ENCODE data around the gene MUC5B. TPM values are rescaled to one million over a fixed set of nuclear protein-coding genes. Genes with fewer than 3 reads are reported as not detected.
"Not testable (repeated sequence)": the region's sequence is repeated elsewhere in the genome, so short reads cannot be mapped to it uniquely, and the experiment has no call there.

The MUC5B gene
- total RNA-seq, 1 donor from 2014 or later, result not detected

DNA sequence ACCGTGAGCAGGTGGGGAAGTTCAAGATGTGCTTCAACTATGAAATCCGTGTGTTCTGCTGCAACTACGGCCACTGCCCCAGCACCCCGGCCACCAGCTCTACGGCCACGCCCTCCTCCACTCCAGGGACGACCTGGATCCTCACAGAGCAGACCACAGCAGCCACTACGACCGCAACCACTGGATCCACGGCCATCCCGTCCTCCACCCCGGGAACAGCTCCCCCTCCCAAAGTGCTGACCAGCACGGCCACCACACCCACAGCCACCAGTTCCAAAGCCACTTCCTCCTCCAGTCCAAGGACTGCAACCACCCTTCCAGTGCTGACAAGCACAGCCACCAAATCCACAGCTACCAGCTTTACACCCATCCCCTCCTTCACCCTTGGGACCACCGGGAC, 22.9 kb downstream of the MUC5B start:
- peaks cover 39% of the 10 kb centered on the region for H3K9me3 Mint-ChIP-seq
- not testable (repeated sequence) for H3K27ac ChIP-seq; H3K9ac ChIP-seq; H3K27me3 Mint-ChIP-seq (ENCODE audit: insufficient read depth, low read depth); H3K36me3 ChIP-seq; H3K27me3 ChIP-seq; H3K4me2 ChIP-seq; H3K4me1 ChIP-seq; H4K20me1 ChIP-seq (ENCODE audit: low read depth); H3K27ac Mint-ChIP-seq; DNase-seq (ENCODE audit: low spot score); H3K79me2 ChIP-seq (ENCODE audit: low read depth); H3K4me1 Mint-ChIP-seq; H3F3A ChIP-seq (ENCODE audit: low read depth); H3K9me3 ChIP-seq (ENCODE audit: low read depth); H3K36me3 Mint-ChIP-seq; H3K4me3 ChIP-seq; H3K4me3 Mint-ChIP-seq; H2AFZ ChIP-seq (replicated peaks)

DNA sequence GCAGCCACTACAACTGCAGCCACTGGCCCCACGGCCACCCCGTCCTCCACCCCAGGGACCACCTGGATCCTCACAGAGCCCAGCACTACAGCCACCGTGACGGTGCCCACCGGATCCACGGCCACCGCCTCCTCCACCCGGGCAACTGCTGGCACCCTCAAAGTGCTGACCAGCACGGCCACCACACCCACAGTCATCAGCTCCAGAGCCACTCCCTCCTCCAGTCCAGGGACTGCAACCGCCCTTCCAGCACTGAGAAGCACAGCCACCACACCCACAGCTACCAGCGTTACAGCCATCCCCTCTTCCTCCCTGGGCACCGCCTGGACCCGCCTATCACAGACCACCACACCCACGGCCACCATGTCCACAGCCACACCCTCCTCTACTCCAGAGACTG, 23.4 kb downstream of the MUC5B start:
- not testable (repeated sequence) for H3K4me1 ChIP-seq; H3K4me3 Mint-ChIP-seq; H3F3A ChIP-seq (ENCODE audit: low read depth); H3K4me3 ChIP-seq; H3K9ac ChIP-seq; H4K20me1 ChIP-seq (ENCODE audit: low read depth); H3K36me3 Mint-ChIP-seq; H2AFZ ChIP-seq (replicated peaks); H3K27ac ChIP-seq; H3K27ac Mint-ChIP-seq; DNase-seq (ENCODE audit: low spot score); H3K36me3 ChIP-seq; H3K9me3 ChIP-seq (ENCODE audit: low read depth); H3K4me1 Mint-ChIP-seq; H3K4me2 ChIP-seq; H3K27me3 ChIP-seq; H3K79me2 ChIP-seq (ENCODE audit: low read depth)
- peaks cover 45% of the 10 kb centered on the region for H3K9me3 Mint-ChIP-seq
- peaks cover 11% of the 10 kb centered on the region for H3K27me3 Mint-ChIP-seq (ENCODE audit: insufficient read depth, low read depth)

DNA sequence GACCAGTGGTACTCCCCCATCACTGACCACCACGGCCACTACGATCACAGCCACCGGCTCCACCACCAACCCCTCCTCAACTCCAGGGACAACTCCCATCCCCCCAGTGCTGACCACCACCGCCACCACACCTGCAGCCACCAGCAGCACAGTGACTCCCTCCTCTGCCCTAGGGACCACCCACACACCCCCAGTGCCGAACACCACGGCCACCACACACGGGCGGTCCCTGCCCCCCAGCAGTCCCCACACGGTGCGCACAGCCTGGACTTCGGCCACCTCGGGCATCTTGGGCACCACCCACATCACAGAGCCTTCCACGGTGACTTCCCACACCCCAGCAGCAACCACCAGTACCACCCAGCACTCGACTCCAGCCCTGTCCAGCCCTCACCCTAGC, 24.2 kb downstream of the MUC5B start:
- H4K20me1 ChIP-seq (ENCODE audit: low read depth); H3K27ac Mint-ChIP-seq; H3K4me2 ChIP-seq; H3K9me3 ChIP-seq (ENCODE audit: low read depth); H3K27ac ChIP-seq; H3F3A ChIP-seq (ENCODE audit: low read depth); H3K36me3 ChIP-seq; H3K4me3 Mint-ChIP-seq; H3K4me1 ChIP-seq; H2AFZ ChIP-seq (replicated peaks); H3K4me1 Mint-ChIP-seq; H3K27me3 ChIP-seq; H3K79me2 ChIP-seq (ENCODE audit: low read depth); H3K9ac ChIP-seq; H3K4me3 ChIP-seq; H3K36me3 Mint-ChIP-seq; DNase-seq (ENCODE audit: low spot score): not testable (repeated sequence)
- peaks cover 49% of the 10 kb centered on the region for H3K9me3 Mint-ChIP-seq
- H3K27me3 Mint-ChIP-seq (ENCODE audit: insufficient read depth, low read depth), result peaks cover 12% of the 10 kb centered on the region

DNA sequence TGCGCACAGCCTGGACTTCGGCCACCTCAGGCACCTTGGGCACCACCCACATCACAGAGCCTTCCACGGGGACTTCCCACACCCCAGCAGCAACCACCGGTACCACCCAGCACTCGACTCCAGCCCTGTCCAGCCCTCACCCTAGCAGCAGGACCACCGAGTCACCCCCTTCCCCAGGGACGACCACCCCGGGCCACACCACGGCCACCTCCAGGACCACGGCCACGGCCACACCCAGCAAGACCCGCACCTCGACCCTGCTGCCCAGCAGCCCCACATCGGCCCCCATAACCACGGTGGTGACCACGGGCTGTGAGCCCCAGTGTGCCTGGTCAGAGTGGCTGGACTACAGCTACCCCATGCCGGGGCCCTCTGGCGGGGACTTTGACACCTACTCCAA, 26.1 kb downstream of the MUC5B start:
- not testable (repeated sequence) for H3K4me1 Mint-ChIP-seq; H2AFZ ChIP-seq (replicated peaks); H3K36me3 Mint-ChIP-seq; H3K27ac ChIP-seq; H3K9me3 ChIP-seq (ENCODE audit: low read depth); H3K4me1 ChIP-seq; H3K27me3 ChIP-seq; H3K9ac ChIP-seq; H3K27ac Mint-ChIP-seq; H3K36me3 ChIP-seq; H3F3A ChIP-seq (ENCODE audit: low read depth); H3K79me2 ChIP-seq (ENCODE audit: low read depth); DNase-seq (ENCODE audit: low spot score); H3K4me3 ChIP-seq; H3K4me3 Mint-ChIP-seq; H3K4me2 ChIP-seq; H4K20me1 ChIP-seq (ENCODE audit: low read depth)
- peaks cover 11% of the 10 kb centered on the region for H3K27me3 Mint-ChIP-seq (ENCODE audit: insufficient read depth, low read depth)
- H3K9me3 Mint-ChIP-seq, result peaks cover 47% of the 10 kb centered on the region

- not testable (repeated sequence) for H3K27ac Mint-ChIP-seq
These were observed 27.5 kb downstream of the MUC5B start for GRCh38 chr11:1250411-1250810.

DNA sequence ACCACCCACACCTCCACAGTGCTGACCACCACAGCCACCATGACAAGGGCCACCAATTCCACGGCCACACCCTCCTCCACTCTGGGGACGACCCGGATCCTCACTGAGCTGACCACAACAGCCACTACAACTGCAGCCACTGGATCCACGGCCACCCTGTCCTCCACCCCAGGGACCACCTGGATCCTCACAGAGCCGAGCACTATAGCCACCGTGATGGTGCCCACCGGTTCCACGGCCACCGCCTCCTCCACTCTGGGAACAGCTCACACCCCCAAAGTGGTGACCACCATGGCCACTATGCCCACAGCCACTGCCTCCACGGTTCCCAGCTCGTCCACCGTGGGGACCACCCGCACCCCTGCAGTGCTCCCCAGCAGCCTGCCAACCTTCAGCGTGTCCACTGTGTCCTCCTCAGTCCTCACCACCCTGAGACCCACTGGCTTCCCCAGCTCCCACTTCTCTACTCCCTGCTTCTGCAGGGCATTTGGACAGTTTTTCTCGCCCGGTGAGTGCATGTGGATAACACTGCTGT, 28.4 kb downstream of the MUC5B start:
- Mint-ChIP-seq H3K4me3 (no peak overlapping the region), H3K27ac (no peak overlapping the region), H3K36me3 (no peaks in the 10 kb centered on the region), H3K9me3 (peaks cover 40% of the 10 kb centered on the region), H3K4me1 (no peaks in the 10 kb centered on the region), H3K27me3 (ENCODE audit: insufficient read depth, low read depth) (peaks cover 8% of the 10 kb centered on the region)
- no peaks in the 10 kb centered on the region for H4K20me1 ChIP-seq (ENCODE audit: low read depth)
- H3K27ac ChIP-seq, result no peak overlapping the region
- no peaks in the 10 kb centered on the region for H3K27me3 ChIP-seq
- H3K36me3 ChIP-seq, result no peaks in the 10 kb centered on the region
- no peaks in the 10 kb centered on the region for H3K79me2 ChIP-seq (ENCODE audit: low read depth)
- no peak overlapping the region for H2AFZ ChIP-seq (replicated peaks)
- H3K9me3 ChIP-seq (ENCODE audit: low read depth), result no peaks in the 10 kb centered on the region
- H3K4me3 ChIP-seq, result no peak overlapping the region
- TF ChIP-seq EZH2 (IDR thresholded peaks at IDR 0.05) (no peak), EZH2phosphoT487 (IDR thresholded peaks at IDR 0.05) (no peak), CTCF (IDR thresholded peaks at IDR 0.05) (no peak)
- DNase-seq (ENCODE audit: low spot score), result no peak
- no peak overlapping the region for H3K4me2 ChIP-seq
- no peaks in the 10 kb centered on the region for H3F3A ChIP-seq (ENCODE audit: low read depth)
- no peaks in the 10 kb centered on the region for H3K4me1 ChIP-seq
- no peak overlapping the region for H3K9ac ChIP-seq

More at GRCh38 chr11:1250411-1250810, 27.5 kb downstream of the MUC5B start:
- H3K9me3 ChIP-seq (ENCODE audit: low read depth); H3F3A ChIP-seq (ENCODE audit: low read depth); H4K20me1 ChIP-seq (ENCODE audit: low read depth); H3K4me2 ChIP-seq; H2AFZ ChIP-seq (replicated peaks); H3K4me1 Mint-ChIP-seq; H3K79me2 ChIP-seq (ENCODE audit: low read depth); H3K4me1 ChIP-seq; H3K9ac ChIP-seq; H3K36me3 Mint-ChIP-seq; H3K4me3 Mint-ChIP-seq; H3K36me3 ChIP-seq; DNase-seq (ENCODE audit: low spot score); H3K4me3 ChIP-seq; H3K27ac ChIP-seq; H3K27me3 ChIP-seq: not testable (repeated sequence)
- H3K27me3 Mint-ChIP-seq (ENCODE audit: insufficient read depth, low read depth), result peaks cover 11% of the 10 kb centered on the region
- H3K9me3 Mint-ChIP-seq, result peaks cover 45% of the 10 kb centered on the region

All from neural progenitor cell (in vitro differentiated cells).